GM12892 (cell line): Measurements from ENCODE around the gene MTUS2.

ENCODE experiments used
- POLR2A ChIP-seq: IDR thresholded peaks from 2 replicates; pipeline ENCODE4 v1.6.1; 2011; ENCODE audit warnings: low read depth, low read length, control low read depth
- POLR2AphosphoS5 ChIP-seq: IDR thresholded peaks from 2 replicates; pipeline ENCODE4 v1.6.1; 2011; ENCODE audit warnings: low read depth, low read length, control low read depth
- TAF1 ChIP-seq: IDR thresholded peaks from 2 replicates; pipeline ENCODE4 v1.6.1; 2011; ENCODE audit warnings: low read depth, mild to moderate bottlenecking, control low read depth, low read length, borderline replicate concordance

DNA sequence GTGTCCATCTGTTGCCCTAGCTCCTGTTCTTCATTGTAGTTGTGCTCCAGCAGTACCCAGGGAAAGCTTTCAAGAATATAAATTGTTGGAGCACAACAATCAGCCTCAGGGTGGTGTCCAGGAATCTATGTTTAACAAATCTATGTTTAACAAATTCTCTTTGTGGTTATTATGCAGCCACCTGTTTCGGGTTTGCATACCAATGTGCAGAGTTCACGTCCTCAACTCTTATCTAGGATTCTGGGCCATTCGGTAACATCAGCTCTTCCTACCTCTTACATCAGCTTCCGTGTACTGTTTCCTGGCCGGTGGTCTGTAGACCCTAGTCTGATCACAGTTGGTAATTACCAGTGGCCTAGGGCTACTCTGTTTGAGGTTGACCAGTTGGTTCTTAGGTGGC, 17.0 kb downstream of the MTUS2 start:
- TF ChIP-seq POLR2AphosphoS5, result no peak
- TF ChIP-seq TAF1, result no peak
- no peak for TF ChIP-seq POLR2A
